HG03469 (cell line): Measurements from ENCODE around the gene TAGLN3.
"Not testable (repeated sequence)": the region's sequence is repeated elsewhere in the genome, so short reads cannot be mapped to it uniquely, and the experiment has no call there.

Experiments
- ATAC-seq: cut with Tn5 transposase; IDR thresholded peaks from one replicate; pipeline ENCODE4 v1.9.1; 2021; ENCODE audit warnings: mild to moderate bottlenecking, moderate library complexity, moderate number of reproducible peaks; ENCODE audit not compliant: unreplicated experiment

Gene TAGLN3

DNA sequence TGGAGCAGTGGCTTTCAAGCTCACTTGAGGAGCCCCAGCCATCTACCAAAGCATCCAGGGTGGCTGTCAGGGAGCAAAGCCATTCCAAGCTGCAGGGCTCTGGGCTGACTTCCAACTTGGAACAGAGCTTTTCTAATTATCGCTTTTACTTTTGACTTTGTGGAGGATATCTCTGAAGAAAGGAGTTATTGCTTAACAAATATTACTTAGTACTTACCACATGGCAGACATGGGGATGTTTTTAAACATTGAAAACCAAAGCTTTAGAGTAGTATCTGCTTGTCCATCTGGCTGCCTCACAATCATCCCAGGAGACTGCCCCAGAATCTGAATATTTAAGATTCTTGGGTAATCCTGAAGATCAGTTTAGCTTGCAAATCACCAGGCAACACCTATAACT lies 8.9 kb downstream of the TAGLN3 start:
- no peak for ATAC-seq

DNA sequence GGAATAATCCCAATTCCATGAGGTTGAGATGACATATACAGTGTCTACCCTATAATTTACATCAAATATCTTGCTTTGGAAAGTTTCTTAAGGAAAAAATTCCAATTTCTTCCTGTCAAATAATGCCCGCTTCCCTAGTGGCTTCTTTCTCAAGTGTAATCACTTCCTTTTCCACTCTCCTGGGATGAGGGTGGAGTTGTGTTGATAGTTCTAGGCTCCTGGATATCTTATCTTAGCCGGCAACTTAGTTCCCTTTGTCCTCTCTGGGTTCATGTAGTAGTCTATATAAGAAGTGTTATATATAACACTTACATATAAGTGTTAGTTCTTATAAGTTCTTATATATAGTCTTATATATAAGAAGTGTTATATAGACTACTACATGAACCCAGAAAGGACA lies 10.9 kb downstream of the TAGLN3 start:
- no peak for ATAC-seq

DNA sequence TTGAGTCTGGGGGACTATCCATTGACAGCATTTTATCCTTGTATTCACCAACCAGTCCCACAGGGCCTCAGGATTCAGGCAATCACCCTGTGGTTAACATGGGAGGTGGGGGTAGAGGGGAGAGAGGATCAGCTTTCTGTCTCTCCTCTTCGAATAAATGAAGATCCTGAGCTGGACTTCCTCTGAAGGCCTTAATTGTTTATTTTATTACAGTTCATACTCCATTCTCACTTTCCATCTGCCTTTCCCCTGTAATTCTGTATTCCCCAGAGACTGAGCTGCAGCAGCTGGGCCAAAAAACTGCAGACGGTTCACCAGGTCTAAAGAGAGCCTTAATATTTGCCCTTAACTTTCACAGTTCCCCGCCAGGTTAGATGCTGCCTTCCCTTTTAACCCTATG lies 11.9 kb downstream of the TAGLN3 start:
- ATAC-seq = no peak

DNA sequence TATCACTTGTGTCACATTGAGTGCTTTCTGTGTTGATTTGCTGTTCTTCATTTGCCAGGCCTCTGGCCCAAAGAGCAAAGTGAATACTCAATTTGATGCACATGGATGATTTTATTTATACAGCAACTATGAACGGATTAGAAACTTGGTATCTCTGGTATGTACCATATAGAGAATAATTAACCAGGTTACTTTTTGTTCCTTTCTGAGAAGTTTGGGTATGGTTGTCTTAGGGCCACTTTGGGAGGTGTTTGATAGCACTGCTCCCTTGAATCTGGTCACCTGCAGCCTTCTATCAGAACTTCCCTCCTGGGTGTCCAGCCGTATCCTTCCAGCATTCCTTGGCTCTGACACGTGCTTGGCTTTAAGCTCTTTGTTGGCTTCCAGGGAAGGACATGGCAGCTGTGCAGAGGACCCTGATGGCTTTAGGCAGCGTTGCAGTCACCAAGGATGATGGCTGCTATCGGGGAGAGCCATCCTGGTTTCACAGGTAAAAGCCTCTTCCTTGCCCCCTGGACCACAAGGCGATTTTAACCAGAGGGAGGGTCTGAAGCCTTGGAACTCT lies 12.7 kb downstream of the TAGLN3 start:
- no peak for ATAC-seq

DNA sequence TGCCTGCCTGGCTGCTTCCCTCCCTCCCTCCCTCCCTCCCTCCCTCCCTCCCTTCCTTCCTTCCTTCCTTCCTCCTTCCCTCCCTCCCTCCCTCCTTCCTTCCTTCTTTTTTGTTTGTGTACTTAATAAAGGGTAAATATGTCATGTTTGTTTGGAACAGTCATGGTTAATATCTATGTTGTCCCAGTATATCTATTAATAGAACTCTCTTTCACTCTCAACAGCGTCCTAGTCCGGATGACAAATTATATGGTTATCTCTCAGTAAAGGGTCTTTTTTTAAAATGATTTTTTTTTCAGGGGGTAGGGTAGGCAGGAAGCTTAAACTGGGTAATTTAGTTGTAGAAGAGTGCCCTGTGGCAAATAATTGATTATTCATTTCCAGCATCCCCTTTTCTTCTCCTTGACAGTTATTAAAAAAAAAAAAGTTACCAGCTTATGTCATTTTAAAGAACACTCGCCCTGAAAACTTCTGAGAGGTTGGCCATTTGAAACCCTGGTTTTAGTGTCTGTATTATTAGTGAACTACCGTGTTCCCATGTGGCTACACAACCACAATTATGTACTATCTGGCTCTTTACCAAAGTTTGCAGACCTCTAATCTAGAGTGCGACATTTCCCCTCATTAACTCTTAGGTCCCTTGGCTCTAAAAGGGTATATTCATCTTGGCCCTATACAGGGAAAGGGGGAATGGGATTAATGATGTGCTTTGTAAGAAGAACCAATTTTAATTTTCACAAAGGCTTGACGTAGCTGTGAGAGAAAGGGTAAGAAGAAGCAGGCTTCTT lies 13.7 kb downstream of the TAGLN3 start:
- no peak for ATAC-seq

DNA sequence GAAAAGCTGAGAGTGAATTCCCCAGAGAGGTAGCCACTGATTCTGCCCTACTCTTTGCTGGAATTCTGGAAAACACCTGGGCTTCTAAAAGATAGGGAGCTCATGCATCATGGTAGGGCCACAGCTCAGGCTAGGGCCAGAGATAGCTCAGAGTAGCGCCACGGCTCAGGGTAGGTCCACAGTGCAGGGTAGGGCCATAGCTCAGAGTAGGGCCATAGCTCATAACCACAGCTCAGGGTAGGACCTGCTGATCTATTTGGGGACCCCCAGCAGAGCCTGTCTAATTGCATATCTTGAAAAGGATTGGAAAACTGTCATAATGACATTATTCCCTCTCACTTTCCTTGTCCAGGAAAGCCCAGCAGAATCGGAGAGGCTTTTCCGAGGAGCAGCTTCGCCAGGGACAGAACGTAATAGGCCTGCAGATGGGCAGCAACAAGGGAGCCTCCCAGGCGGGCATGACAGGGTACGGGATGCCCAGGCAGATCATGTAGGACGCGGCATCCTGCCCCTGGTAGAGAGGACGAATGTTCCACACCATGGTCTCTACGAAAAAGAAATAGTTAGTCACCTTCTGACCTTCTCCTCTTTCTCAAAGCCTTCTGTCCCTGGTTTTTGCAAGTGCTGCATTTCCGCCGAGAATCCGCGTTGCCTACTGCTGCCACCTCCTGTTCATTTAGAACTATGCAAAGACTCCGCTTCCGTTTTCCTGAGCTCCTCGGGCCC lies 14.5 kb downstream of the TAGLN3 start:
- no peak for ATAC-seq

DNA sequence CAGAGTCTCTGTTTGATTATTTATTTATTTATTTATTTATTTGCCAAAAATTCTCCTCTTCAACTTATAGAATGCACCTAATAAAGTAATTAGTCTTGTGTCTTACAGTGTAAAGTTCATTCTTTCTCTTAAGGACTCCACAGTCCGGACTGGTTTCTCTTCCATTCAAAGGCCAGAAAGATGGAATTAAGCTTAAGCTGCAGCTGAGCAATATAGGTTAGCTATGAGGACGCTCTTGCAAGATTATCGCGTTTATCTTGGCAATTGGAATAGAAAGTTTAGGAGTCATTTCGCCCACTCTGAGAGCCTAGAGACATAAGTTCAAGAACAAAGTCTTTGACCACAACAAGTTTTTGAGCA lies 15.0 kb downstream of the TAGLN3 start:
- ATAC-seq = no peak

DNA sequence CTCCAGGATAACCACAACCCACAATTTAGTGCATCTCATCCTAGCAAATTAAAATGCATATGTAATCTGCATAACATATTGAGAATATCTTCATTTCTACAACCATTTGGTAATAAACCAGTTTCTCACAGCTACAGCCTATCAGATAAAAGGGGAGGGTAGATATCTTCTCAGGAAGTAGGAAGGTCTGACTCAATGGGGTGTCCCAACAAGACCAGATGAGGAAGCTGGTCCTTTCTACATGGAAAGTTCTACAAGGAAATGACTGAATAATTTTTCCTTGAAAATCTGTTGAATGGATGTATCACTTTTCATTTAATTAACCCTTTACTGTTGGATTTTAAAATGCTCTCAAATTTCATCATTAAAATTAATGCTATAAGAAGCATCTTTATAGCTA lies 18.4 kb downstream of the TAGLN3 start:
- no peak for ATAC-seq

DNA sequence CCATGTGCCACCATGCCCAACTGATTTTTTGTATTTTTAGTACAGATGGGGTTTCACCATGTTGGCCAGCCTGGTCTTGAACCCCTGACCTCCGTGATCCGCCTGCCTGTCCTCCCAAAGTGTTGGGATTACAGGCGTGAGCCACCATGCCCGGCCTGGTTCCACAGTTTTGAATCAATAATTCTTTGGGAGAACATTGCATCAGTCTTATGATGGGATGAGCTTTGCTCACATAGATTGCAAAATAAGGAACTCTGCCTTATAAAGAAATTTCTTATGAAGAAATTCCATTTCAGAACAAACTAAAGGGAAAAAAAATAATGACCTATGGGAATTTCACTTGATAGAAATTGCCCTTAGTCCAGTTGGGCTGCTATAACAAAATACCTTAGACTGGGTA lies 20.0 kb downstream of the TAGLN3 start:
- no peak for ATAC-seq

DNA sequence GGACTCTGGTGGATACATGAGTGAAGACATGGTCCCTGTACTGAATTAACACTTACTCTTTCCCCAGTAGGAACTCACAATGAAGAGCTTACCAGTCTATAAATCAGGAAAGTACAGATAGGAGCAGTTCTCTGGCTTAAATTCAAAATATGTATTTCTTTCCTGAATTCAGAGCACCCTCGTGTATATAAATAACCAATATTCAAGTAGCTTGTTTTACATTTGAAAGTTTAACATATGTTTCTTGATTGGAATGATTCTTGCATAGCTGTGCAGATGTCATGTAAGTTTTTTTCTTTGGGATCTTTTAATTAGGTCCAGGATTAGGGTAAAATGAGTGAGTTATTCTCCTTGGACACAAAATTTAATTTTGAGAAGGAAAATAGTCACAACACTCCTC lies 21.0 kb downstream of the TAGLN3 start:
- no peak for ATAC-seq

DNA sequence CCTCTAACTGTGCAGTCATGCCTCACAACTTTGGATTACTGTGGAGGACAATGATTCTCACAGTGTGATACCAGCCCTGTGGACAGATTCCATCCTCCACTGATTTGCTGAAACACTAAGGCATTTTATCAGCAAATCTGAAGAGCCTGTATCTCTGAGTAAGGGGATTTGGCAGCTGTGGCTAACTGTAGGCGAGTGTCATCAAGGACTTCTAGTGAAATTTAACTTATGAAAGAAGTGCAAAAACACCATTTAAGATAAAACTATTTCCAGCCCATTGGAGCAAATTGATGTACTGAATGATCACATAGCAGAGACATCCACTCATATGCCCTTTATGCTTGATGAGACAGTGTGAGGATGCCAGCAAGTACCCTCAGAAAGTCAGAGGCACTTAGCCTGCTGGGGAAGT lies 22.0 kb downstream of the TAGLN3 start:
- no peak for ATAC-seq

DNA sequence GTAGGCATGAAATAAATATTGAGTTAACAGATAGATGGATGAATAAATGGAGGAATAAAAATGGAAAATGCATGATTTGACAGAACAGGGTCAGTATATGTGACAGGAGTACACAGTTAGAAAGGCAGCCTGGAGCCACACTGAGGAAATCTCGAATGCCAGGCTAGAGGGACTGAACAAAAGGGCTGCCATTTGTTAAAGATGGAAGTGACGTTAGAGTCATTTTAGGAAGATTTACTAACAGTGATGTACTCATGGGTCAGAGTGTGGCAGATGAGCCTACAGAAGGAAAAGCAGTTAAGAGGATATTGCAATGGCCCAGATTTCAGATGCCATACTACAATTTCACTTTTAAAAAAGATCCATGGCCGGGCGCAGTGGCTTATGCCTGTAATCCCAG lies 28.4 kb downstream of the TAGLN3 start:
- ATAC-seq = no peak

DNA sequence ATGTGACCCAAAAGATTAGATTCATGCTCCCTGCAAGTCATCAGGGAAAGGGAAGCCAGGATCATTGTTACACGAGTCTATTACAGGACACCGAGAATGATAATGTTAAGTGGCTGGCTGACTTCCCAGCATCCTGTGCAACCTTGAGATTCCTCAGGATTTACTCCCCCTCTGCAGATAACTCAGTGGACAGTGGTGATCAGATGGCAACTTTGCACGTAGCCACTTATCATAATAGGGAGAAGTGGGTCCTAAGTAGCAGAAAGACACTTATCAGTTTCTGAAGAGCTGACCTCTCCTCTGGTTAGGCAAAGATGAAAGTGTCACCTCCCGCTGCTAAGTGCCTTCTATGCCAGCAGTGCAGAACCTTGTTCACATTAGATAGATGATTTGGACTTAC lies 29.1 kb downstream of the TAGLN3 start:
- no peak for ATAC-seq

DNA sequence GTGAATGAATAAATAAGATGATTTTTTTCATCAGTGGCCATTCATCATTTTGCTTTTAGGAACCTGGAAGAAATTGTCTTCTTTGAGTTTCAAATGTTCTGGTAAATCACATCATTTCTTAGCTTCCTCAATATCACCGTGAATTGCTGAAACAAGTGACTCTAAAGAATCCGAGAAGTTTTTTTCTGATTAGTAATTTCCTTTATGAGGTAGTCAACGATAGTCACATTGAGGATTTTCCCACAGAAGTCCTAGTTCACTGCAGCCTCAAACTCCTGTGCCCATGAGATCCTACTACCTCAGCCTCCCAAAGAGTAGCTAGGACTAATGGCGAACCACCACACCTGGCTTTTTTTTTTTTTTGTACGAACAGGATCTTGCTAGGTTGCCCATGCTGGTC lies 32.2 kb downstream of the TAGLN3 start:
- no peak for ATAC-seq

DNA sequence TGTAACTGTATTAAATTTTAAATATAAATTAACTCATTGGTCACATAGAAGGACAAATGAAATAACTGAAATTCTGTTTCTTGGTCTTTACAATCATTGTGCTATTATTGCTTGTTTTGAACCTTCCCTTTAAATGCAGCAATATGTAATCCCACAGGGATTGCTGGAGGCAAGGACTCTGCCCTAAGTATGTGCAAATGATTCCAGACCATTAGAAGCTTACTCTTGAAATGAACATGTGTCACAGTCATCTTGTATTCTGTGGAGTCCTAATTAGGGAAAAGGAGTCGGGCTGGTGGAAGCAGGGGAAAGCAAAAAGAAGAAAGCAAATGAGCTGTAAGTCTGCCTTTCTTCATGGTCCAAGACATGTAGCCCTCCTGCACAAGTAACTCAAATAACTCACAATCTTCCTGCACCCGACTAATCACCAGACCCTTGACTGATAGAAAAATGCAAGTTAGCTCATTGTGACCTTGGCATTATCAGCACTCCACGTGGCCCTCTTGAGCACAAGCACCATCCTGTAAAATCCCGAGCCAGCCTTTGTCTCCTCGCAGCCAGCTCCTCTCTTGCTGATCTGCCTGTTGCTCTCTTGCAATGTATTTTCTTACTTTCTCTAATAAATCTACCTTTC lies 33.5 kb downstream of the TAGLN3 start:
- ATAC-seq = no peak

DNA sequence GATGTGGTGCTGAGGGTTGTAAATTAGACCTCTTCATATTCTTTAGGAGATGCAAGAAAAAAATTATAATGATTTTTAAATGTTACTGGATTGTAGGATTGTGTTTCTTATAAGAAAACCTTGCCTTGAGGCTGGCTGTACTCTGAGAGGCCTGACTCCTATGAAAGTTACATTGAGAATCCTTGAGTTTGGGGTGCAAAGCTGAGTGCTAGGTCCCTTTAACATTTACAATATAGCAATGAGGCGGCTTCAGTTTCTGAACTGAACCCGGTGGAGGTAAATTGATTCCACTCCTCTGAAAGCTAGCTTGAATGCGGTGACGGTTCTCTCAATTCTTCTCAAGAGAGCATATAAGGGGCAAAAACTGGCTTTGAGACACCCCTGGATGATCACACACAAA lies 35.7 kb downstream of the TAGLN3 start, which contains the start of gene TMPRSS7:
TMPRSS7 (plus strand) TSS at position 301 of the 400 bp plus-strand sequence. CDS start 110 bp downstream, outside the sequence.
- ATAC-seq = no peak

DNA sequence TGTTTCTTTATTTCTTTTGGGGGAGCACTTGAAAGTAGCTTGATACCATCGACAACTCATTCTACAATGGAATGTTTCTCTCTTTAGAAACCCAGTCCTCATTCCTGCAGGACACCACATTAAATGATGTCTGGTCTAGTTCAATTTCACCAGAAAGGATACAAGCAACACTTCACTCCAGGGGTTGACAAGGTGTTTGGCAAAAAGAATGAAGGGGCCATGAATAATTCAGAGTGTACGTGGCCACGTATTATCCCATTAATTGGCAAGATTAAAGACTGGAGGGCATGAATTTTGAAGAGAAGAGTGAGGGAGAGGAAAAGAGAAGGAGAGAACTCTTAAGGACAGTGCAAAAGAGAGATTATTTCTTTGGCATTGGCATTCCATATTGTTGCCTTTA lies 36.5 kb downstream of the TAGLN3 start:
- ATAC-seq = no peak

DNA sequence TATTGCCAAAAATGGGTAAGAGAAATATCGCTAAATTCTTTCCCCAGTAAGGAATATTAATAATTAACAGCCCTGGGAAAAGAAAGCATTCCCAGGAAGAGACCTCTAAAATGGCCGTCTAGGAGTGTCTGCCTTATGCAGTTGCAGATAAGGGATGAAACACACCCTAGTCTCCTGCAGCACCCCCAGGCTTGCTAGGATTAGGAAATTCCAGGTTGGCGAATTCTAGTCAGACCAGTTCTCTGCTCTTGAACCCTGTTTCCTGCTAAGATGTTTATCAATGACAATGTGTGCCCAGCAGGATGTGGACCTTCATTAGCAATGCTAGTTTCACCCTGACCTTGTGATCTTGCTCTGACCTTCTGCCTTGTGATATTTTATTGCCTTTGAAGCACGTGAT lies 38.5 kb downstream of the TAGLN3 start:
- not testable (repeated sequence) for ATAC-seq

DNA sequence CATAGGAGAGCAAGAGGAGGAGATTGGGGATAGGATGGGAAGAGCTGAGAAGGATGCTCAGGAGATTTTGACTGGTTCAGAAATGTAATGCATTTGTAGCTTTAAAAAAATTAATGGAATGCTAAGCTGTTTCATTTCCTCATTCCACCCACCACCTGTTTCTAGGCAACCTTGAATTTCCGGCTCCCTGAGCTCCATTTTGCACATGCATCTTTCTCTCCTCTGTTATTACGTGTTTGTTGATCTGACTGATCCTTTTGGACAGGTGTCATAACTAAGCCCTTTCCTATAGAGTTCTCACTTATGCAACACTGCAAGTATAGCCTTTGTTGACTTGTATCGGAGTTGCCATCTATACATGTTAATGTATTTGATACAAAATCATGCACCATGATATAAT lies 40.1 kb downstream of the TAGLN3 start:
- no peak for ATAC-seq

DNA sequence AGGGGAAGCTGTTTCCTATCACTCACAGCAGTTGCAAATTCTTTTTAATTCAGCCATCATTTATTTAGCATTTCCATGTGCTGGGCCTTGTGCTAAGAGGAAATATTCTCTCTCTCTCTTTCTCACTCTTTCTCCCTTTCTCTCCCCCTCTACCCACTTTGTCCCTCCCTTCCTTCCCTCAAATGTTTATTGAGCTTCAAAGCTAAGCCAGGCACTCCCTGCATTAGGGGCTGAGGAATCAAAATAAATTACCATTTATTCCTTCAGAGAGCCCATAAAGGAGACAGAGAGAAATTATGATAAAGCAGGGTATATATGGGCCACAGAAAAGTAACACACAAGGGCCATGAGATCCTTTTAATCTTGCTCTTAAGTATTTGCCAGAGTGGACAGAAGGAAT lies 42.6 kb downstream of the TAGLN3 start:
- no peak for ATAC-seq

DNA sequence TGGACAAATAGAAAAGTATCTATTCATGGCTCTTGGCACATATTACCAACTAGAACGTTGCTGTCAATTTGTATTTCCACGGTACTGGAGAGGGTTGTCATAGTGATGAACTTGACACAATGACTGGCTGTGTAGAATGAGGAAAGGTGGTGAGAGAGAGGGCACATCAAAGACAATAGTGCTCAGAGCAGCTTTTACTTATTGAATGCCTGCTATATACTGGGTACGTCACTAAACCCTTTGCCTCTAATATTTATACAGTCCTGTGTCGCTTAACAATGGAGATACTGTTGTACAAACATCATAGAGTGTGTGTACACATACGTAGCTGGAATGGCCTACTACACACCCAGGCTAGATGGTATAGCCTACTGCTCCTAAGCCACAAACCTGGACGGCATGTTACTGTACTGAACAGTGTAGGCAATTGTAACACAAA lies 44.1 kb downstream of the TAGLN3 start:
- ATAC-seq = no peak
